A549 (cell line): ENCODE data around the gene MYO1E. TPM values are rescaled to one million over a fixed set of nuclear protein-coding genes. Genes with fewer than 3 reads are reported as not detected.

Experiments used
- ATAC-seq, 2 experiments: fragments of 200-7000 bp in 1 of 2; fragments of >200 bp in 1 of 2; cut with Nextera tagmentation in 1 of 2; cut with Tn5 transposase in 1 of 2; 3 replicates each; pipeline versions ENCODE4 v1.8.0 to v1.9.1; 2018 to 2020; ENCODE audit warnings: mild to moderate bottlenecking in 1 of 2, moderate library complexity in 1 of 2
- CTCF ChIA-PET: fragments of 300-600 bp; sonication (Branson Sonifier 250); formaldehyde crosslinking; extraction: SDS; loops from one replicate; lab custom pipeline; 2021; ENCODE audit warnings: antibody characterized with exemption, inconsistent platforms; lab: Yijun Ruan, JAX
- POLR2A ChIA-PET: fragments of 350-600 bp; formaldehyde crosslinking; extraction: SDS; loops from one replicate; lab custom pipeline; 2021; ENCODE audit warnings: antibody characterized with exemption, inconsistent platforms; lab: Yijun Ruan, JAX
- DNase-seq, 2 experiments: peaks; one replicate each; pipeline versions ENCODE4 v3.0.0 to v3.0.0-alpha.2; 2011 to 2016; ENCODE audit warnings: low read depth in 1 of 2, low spot score in 1 of 2
- FAIRE-seq: peaks from 2 replicates; lab custom pipeline; 2011; peaks lifted over from hg19 to GRCh38; lab: Jason Lieb, UNC
- H3K27ac ChIP-seq, 2 experiments: fragments of >200 bp; sonication (Bioruptor Twin); formaldehyde crosslinking; 3 replicates each; pipeline ENCODE4 v1.5.1; 2016 to 2017
- H3K4me1 ChIP-seq: fragments of >200 bp; sonication (Bioruptor Twin); formaldehyde crosslinking; 3 replicates; pipeline ENCODE4 v1.6.1; 2016
- H3K4me2 ChIP-seq: fragments of >200 bp; sonication (Bioruptor Twin); formaldehyde crosslinking; 3 replicates; pipeline ENCODE4 v1.6.1; 2016
- H3K4me3 ChIP-seq: fragments of >200 bp; sonication (Bioruptor Twin); formaldehyde crosslinking; 3 replicates; pipeline ENCODE4 v1.5.1; 2016
- H3K9me3 ChIP-seq: fragments of >200 bp; sonication (Bioruptor Twin); formaldehyde crosslinking; 3 replicates; pipeline ENCODE4 v1.6.1; 2016
- CEBPB ChIP-seq, 2 experiments: fragments of >200 bp in 1 of 2; sonication (Bioruptor Twin) in 1 of 2; formaldehyde crosslinking in 1 of 2; IDR thresholded peaks; 2 replicates each; pipeline ENCODE4 v1.6.1; 2012 to 2016
- FOXS1 ChIP-seq: fragments of 250-450 bp; sonication (Bioruptor Pico); IDR thresholded peaks from 2 replicates; pipeline ENCODE4 v1.5.0; 2020; ENCODE audit warnings: mild to moderate bottlenecking, moderate library complexity
- HDAC2 ChIP-seq: fragments of 200-600 bp; sonication (generic); IDR thresholded peaks from 2 replicates; pipeline ENCODE4 v1.6.1; 2016
- JUNB ChIP-seq: fragments of >200 bp; sonication (Bioruptor Twin); formaldehyde crosslinking; IDR thresholded peaks from 2 replicates; pipeline ENCODE4 v1.6.1; 2016
- MAFK ChIP-seq: fragments of 450-650 bp; IDR thresholded peaks from 2 replicates; pipeline ENCODE4 v1.6.1; 2014; ENCODE audit not compliant: partially characterized antibody
- NFE2L2 ChIP-seq: fragments of 150-350 bp; conservative IDR thresholded peaks from 2 replicates; pipeline ENCODE4 v1.6.1; 2014; ENCODE audit warnings: low read length
- NPAS2 ChIP-seq: fragments of 250-450 bp; sonication (Bioruptor Pico); IDR thresholded peaks from 2 replicates; pipeline ENCODE4 v1.8.0; 2022; ENCODE audit warnings: mild to moderate bottlenecking, moderate library complexity, borderline replicate concordance
- ZFP36 ChIP-seq: fragments of 450-650 bp; IDR thresholded peaks from 2 replicates; pipeline ENCODE4 v1.6.1; 2014; ENCODE audit warnings: borderline replicate concordance; ENCODE audit not compliant: partially characterized antibody
- ZNF302 ChIP-seq: fragments of 250-450 bp; sonication (Bioruptor Pico); IDR thresholded peaks from 2 replicates; pipeline ENCODE4 v1.9.0; 2021; ENCODE audit warnings: inconsistent platforms, mild to moderate bottlenecking, moderate library complexity
- ZSCAN20 ChIP-seq: fragments of 250-450 bp; sonication (Bioruptor Pico); IDR thresholded peaks from 2 replicates; pipeline ENCODE4 v1.8.0; 2022; ENCODE audit warnings: mild to moderate bottlenecking, moderate library complexity
- WGBS: methylation state at CpG from one replicate; pipeline ENCODE4 v1.1.6; 2017; ENCODE audit errors: missing lambda C conversion rate; 5-methylcytosine and 5-hydroxymethylcytosine counted together
- polyA plus RNA-seq, 4 experiments: library from polyadenylated mRNA; depleted of rRNA in 3 of 4; stranded (reverse); fragments of >200 nt; fragmentation: RNase III in 1 of 4; extraction: RNeasy Plus Mini Kit Qiagen cat#74134 plus additional on column Dnase treatment in 1 of 4; gene quantifications; 2 replicates in 3 of 4; 3 replicates in 1 of 4; pipeline ENCODE4 v1.2.3, GENCODE V29; 2011 to 2017
- TF ChIP-seq, protein P1 (sequence below): IDR thresholded peaks from 2 replicates; pipeline ENCODE4 v1.6.1; 2012
- TF ChIP-seq, protein P2 (sequence below): fragments of 250-450 bp; sonication (Bioruptor Pico); IDR thresholded peaks from 2 replicates; pipeline ENCODE4 v1.5.0; 2020; ENCODE audit warnings: low read depth, mild to moderate bottlenecking, moderate library complexity
- TF ChIP-seq, protein P3 (sequence below): fragments of >200 bp; sonication (Bioruptor Twin); formaldehyde crosslinking; IDR thresholded peaks from 3 replicates; pipeline ENCODE4 v1.5.1; 2016

Gene MYO1E
- polyA plus RNA-seq, 2 of the 4 experiments (the other 2 are of a cell fraction): 202 to 497 TPM

DNA sequence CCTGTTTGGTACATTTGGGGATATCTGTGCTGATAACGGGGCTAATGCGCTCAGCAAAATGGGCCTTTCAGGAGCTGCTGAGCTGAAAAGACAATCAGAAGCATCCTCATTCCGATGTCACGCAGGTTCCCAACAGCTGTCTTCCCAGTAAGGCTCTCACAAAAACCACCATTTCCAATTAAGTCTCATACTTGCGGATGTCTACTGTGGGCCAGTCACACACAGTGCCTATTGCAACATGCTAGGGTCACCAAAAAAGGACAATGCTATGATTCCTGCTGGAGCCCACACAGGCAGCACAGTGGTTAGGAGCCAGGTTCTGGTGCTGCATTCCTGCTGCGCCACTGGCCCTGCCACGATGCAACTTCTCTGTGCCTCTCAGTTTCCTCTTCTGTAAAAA, 182.4 kb downstream of the MYO1E start:
- Histone ChIP-seq H3K9me3 (peaks cover 9% of the 10 kb centered on the region; the same call in 2 of the 3 replicates), H3K4me3 (no peak overlapping the region), H3K4me1 (peaks cover 46% of the 10 kb centered on the region), H3K27ac (peak overlapping the region; percentile 87 to 91; a peak in 5 of 6 replicates), H3K4me2 (no peak overlapping the region)
- 94% methylated on average over 7 of the region's 7 CpGs for WGBS
- ATAC-seq: no peak
- no peak for DNase-seq
- POLR2A ChIA-PET: no interaction called here
- FAIRE-seq: no peak
- TF ChIP-seq, protein P1, sequence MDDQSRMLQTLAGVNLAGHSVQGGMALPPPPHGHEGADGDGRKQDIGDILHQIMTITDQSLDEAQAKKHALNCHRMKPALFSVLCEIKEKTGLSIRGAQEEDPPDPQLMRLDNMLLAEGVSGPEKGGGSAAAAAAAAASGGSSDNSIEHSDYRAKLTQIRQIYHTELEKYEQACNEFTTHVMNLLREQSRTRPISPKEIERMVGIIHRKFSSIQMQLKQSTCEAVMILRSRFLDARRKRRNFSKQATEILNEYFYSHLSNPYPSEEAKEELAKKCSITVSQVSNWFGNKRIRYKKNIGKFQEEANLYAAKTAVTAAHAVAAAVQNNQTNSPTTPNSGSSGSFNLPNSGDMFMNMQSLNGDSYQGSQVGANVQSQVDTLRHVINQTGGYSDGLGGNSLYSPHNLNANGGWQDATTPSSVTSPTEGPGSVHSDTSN: no peak
- no peak for TF ChIP-seq NPAS2 (CRISPR knock-in tag)
- 0 out of 4 replicates have a peak, but pooled peaks of 1 of the 2 experiments have one; percentile 15 for TF ChIP-seq CEBPB (IDR thresholded peaks at IDR 0.05)
- TF ChIP-seq, protein P2, sequence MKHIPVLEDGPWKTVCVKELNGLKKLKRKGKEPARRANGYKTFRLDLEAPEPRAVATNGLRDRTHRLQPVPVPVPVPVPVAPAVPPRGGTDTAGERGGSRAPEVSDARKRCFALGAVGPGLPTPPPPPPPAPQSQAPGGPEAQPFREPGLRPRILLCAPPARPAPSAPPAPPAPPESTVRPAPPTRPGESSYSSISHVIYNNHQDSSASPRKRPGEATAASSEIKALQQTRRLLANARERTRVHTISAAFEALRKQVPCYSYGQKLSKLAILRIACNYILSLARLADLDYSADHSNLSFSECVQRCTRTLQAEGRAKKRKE: no peak
- TF ChIP-seq MAFK: no peak
- no peak for TF ChIP-seq HDAC2
- no peak for TF ChIP-seq FOXS1 (CRISPR knock-in tag)
- CTCF ChIA-PET: interaction anchor here (1.2 to 1.9 kb wide), 6 partner anchors 12 to 962 kb away, joined by 3 to 9 read pairs (median 5); no protein-coding TSS in a partner anchor

DNA sequence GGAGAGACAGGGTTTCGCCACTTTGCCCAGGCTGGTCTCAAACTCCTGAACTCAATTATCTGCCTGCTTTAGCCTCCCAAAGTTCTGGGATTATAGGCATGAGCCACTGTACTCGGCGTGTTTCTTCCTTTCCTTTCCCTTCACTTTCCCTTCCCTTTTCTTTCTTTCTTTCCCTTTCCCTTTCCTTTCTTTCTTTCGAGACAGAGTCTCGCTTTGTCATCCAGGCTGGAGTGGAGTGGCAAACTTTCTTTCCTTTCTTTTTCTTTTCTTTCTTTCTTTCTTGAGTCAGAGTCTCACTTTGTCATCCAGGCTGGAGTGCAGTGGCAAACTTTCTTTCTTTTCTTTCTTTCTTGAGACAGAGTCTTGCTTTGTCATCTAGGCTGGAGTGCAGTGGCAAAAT, 183.4 kb downstream of the MYO1E start:
- no peak for DNase-seq
- WGBS: 93% methylated on average over 5 of the region's 5 CpGs
- H3K9me3 ChIP-seq: peaks cover 12% of the 10 kb centered on the region; the same call in 2 of the 3 replicates
- H3K4me2 ChIP-seq: no peak overlapping the region
- H3K4me3 ChIP-seq: no peak overlapping the region
- H3K4me1 ChIP-seq: peaks cover 46% of the 10 kb centered on the region
- peak overlapping the region in 1 of 2 experiments; percentile 91; a peak in 3 of 6 replicates for H3K27ac ChIP-seq
- ChIA-PET POLR2A (no interaction called here), CTCF (interaction anchor here (1.3 kb wide), 1 partner anchor 23 kb away, joined by 3 read pairs; no protein-coding TSS in a partner anchor)
- no peak for TF ChIP-seq ZFP36
- no peak for ATAC-seq
- FAIRE-seq: no peak

DNA sequence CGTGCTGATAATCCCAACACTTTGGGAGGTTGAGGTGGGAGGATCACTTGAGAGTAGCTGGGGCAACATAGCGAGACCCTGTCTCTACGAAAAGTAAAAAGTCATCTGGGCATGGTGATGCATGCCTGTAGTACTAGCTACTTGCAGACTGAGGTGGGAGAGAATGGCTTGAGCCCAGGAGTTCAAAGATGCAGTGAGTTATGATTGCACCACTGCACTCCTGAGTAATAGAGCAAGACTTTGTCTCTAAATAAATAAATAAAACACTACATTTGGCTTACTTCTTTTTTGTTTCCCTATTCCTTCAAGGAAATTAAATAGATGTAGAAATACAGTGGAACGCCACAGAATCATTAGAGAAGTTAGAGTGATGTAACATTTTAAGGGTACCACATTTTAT, 186.2 kb downstream of the MYO1E start:
- peaks cover 31% of the 10 kb centered on the region for H3K9me3 ChIP-seq
- ChIA-PET CTCF (interaction anchor here (1.2 to 4.2 kb wide), 2 partner anchors 9 to 12 kb away, joined by 5 to 17 read pairs; no protein-coding TSS in a partner anchor), POLR2A (interaction anchor here (0.6 kb wide), 1 partner anchor 114 kb away, joined by 3 read pairs; no protein-coding TSS in a partner anchor)
- H3K4me1 ChIP-seq: peaks cover 25% of the 10 kb centered on the region
- ATAC-seq (peak in 1 of 2 experiments; percentile 41; a peak in 1 of 6 replicates), FAIRE-seq (no peak), DNase-seq (peak in 1 of 2 experiments; percentile 29)
- no peak overlapping the region for H3K4me3 ChIP-seq
- H3K4me2 ChIP-seq: no peak overlapping the region
- 89% methylated on average over 4 of the region's 4 CpGs for WGBS
- TF ChIP-seq ZSCAN20: no peak
- no peak for TF ChIP-seq ZNF302 (CRISPR knock-in tag)
- TF ChIP-seq JUNB: peak; percentile 21; the same call in 1 of the 2 replicates
- peak overlapping the region; percentile 19 to 54; a peak in 3 of 6 replicates for H3K27ac ChIP-seq

DNA sequence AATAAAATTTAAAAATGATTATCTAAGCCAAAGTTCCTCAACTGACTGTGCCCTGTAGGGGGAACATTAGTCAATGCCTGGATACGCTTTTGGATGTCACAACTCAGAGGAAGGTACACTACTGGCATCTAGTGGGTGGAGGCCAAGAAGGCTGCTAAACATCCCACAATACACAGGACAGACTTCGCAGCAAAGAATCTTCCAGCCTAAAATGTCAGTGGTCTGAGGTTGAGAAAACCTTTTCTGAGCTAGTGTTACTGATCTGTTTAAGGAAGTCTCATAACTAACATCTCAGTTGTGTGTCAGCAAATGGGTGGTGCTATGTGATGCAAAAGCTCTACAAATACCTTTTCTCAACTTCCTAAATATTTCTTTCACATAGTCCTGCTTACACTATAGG, 186.9 kb downstream of the MYO1E start:
- 74% methylated on average over 2 of the region's 2 CpGs for WGBS
- ATAC-seq: peak in 1 of 2 experiments; percentile 31; a peak in 3 of 6 replicates
- H3K4me1 ChIP-seq: peaks cover 17% of the 10 kb centered on the region
- TF ChIP-seq NFE2L2: no peak
- TF ChIP-seq, protein P3, sequence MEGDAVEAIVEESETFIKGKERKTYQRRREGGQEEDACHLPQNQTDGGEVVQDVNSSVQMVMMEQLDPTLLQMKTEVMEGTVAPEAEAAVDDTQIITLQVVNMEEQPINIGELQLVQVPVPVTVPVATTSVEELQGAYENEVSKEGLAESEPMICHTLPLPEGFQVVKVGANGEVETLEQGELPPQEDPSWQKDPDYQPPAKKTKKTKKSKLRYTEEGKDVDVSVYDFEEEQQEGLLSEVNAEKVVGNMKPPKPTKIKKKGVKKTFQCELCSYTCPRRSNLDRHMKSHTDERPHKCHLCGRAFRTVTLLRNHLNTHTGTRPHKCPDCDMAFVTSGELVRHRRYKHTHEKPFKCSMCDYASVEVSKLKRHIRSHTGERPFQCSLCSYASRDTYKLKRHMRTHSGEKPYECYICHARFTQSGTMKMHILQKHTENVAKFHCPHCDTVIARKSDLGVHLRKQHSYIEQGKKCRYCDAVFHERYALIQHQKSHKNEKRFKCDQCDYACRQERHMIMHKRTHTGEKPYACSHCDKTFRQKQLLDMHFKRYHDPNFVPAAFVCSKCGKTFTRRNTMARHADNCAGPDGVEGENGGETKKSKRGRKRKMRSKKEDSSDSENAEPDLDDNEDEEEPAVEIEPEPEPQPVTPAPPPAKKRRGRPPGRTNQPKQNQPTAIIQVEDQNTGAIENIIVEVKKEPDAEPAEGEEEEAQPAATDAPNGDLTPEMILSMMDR: peak; percentile 16; the same call in 1 of the 3 replicates
- TF ChIP-seq, all 56 proteins: peak for 1
- DNase-seq (peak in 1 of 2 experiments; percentile 36), FAIRE-seq (peak; percentile 13)
- ChIA-PET CTCF (interaction anchor here (4.2 kb wide), 1 partner anchor 11 kb away, joined by 17 read pairs; no protein-coding TSS in a partner anchor), POLR2A (no interaction called here)
- Histone ChIP-seq H3K9me3 (peaks cover 33% of the 10 kb centered on the region), H3K4me2 (no peak overlapping the region), H3K4me3 (no peak overlapping the region), H3K27ac (peak overlapping the region in 1 of 2 experiments; percentile 54; a peak in 3 of 6 replicates)
